ENCODE measurements around the gene APOD. TPM values are rescaled to one million over a fixed set of nuclear protein-coding genes. Genes with fewer than 3 reads are reported as not detected.

The APOD gene
- polyA plus RNA-seq, 1 experiment, result 8.3 TPM

DNA sequence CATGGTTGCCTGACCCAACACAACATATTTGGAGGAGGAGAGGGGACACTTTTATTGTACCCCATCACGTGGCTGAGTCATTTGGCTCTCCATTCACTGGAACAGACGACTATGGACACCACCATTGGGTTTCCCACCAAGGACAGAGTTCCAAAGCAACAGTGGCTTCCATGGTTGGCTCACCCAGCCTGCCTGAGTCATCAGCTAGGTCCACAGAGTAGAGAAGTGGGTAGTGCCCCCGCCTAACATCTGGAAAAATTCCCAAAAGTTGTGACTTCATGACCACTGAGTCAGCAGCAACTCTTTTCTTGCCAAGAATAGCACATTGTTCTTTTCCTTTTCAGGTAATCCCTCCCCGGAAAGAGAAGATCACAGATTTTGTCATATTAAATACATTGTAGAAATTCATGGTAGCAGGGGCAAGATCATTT lies 37.6 kb downstream of the APOD start:
- DNase-seq (ENCODE audit: low read depth), result peak; percentile 48
- ChIA-PET POLR2A (no interaction called here), CTCF (no interaction called here)
- no peaks in the 10 kb centered on the region for H3K36me3 ChIP-seq (ENCODE audit: control insufficient read depth, insufficient read depth, low read length)
- no peaks in the 10 kb centered on the region; the same call in 1 of the 2 replicates for H3K27me3 ChIP-seq (ENCODE audit: control insufficient read depth, insufficient read depth, low read length)
- no peak for TF ChIP-seq CTCF (IDR thresholded peaks at IDR 0.05; ENCODE audit: insufficient read depth, low read depth, low read length)
- no peak overlapping the region for H3K4me3 ChIP-seq (ENCODE audit: low read depth, low read length)

DNA sequence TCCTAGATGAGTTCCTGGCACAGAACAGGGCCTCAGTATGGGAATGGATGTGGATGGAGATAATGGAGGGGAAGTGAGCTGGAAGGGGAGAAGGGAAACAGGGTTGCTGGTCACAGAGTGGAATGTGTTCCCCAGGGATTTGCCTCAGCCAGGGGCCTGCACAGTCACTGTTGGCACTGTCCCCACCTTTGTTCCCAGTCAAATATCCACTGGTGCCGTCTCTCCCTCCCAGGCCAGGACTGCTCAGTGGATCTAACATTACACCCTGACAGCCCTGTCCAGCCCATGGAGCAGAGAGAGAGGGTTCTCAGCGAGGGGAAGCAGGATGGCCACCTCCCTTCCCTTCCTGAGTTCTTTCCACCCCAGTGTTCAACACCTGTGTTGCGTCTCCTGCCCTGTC lies 39.1 kb downstream of the APOD start:
- no peaks in the 10 kb centered on the region; the same call in 1 of the 2 replicates for H3K27me3 ChIP-seq (ENCODE audit: control insufficient read depth, insufficient read depth, low read length)
- no peak for DNase-seq (ENCODE audit: low read depth)
- no peak for TF ChIP-seq CTCF (IDR thresholded peaks at IDR 0.05; ENCODE audit: insufficient read depth, low read depth, low read length)
- CTCF ChIA-PET, result no interaction called here
- POLR2A ChIA-PET, result no interaction called here
- no peak overlapping the region for H3K4me3 ChIP-seq (ENCODE audit: low read depth, low read length)
- H3K36me3 ChIP-seq (ENCODE audit: control insufficient read depth, insufficient read depth, low read length), result no peaks in the 10 kb centered on the region

DNA sequence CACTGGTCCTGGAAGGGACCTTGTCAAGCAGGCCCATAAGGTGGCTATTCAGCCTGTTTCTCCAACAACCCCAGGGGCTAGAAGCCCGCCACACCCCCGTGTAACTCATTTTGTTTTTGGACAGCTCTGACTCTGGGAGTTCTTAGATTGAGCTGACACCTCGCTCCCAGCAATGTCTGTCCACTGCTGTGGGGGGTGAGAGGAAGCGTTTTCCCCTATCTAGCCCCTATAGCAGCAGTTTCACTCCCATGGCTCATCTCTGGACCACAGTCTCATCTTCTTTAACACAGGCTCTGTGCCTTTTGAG lies 39.6 kb downstream of the APOD start:
- ChIA-PET CTCF (no interaction called here), POLR2A (no interaction called here)
- no peaks in the 10 kb centered on the region; the same call in 1 of the 2 replicates for H3K27me3 ChIP-seq (ENCODE audit: control insufficient read depth, insufficient read depth, low read length)
- no peak for DNase-seq (ENCODE audit: low read depth)
- no peak for TF ChIP-seq CTCF (IDR thresholded peaks at IDR 0.05; ENCODE audit: insufficient read depth, low read depth, low read length)
- no peaks in the 10 kb centered on the region for H3K36me3 ChIP-seq (ENCODE audit: control insufficient read depth, insufficient read depth, low read length)
- H3K4me3 ChIP-seq (ENCODE audit: low read depth, low read length), result no peak overlapping the region

- H3K4me3 ChIP-seq (ENCODE audit: low read depth, low read length), result peak overlapping the region; percentile 72
- H3K36me3 ChIP-seq (ENCODE audit: control insufficient read depth, insufficient read depth, low read length), result no peaks in the 10 kb centered on the region
- no peak for DNase-seq (ENCODE audit: low read depth)
- no peaks in the 10 kb centered on the region; the same call in 1 of the 2 replicates for H3K27me3 ChIP-seq (ENCODE audit: control insufficient read depth, insufficient read depth, low read length)
- TF ChIP-seq CTCF (IDR thresholded peaks at IDR 0.05; ENCODE audit: insufficient read depth, low read depth, low read length), result no peak
- CTCF ChIA-PET, result interaction anchor here (0.8 to 1.6 kb wide), 3 partner anchors 9 to 274 kb away, joined by 3 to 6 read pairs (median 4); no protein-coding TSS in a partner anchor
- POLR2A ChIA-PET, result interaction anchor here (0.6 to 1.6 kb wide), 2 partner anchors 100 to 259 kb away, joined by 4 to 6 read pairs; partner anchors contain the start of gene ACAP2
Observed at GRCh38 chr3:195543500-195544229, 40.1 kb downstream of the APOD start.

- no peak for TF ChIP-seq CTCF (IDR thresholded peaks at IDR 0.05; ENCODE audit: insufficient read depth, low read depth, low read length)
- no peaks in the 10 kb centered on the region for H3K36me3 ChIP-seq (ENCODE audit: control insufficient read depth, insufficient read depth, low read length)
- H3K27me3 ChIP-seq (ENCODE audit: control insufficient read depth, insufficient read depth, low read length), result no peaks in the 10 kb centered on the region
- CTCF ChIA-PET, result interaction anchor here (0.8 to 1.6 kb wide), 7 partner anchors 8 to 290 kb away, joined by 3 to 6 read pairs (median 3); no protein-coding TSS in a partner anchor
- peak; percentile 41 for DNase-seq (ENCODE audit: low read depth)
- peak within 1 kb of the TSS; percentile 72 for H3K4me3 ChIP-seq (ENCODE audit: low read depth, low read length)
- POLR2A ChIA-PET, result interaction anchor here (0.6 to 1.6 kb wide), 3 partner anchors 100 to 259 kb away, joined by 4 to 6 read pairs (median 6); partner anchors contain the start of gene ACAP2
Observed at GRCh38 chr3:195542698-195543499, 40.8 kb downstream of the APOD start, which contains the start of gene PPP1R2. TSS of gene PPP1R2 (minus strand) at chr3:195543325. CDS start at chr3:195543025, 300 bp downstream.

Measured in BJ (cell line).